Brain microvascular endothelial cell (primary cell): ENCODE measurements around the gene OTULIN.

Experiments used
- DNase-seq: peaks from one replicate; pipeline ENCODE4 v3.0.0-alpha.2; 2020
- H3K27ac ChIP-seq: fragments of 250-450 bp; sonication (Bioruptor Pico); 2 replicates; pipeline ENCODE4 v1.5.1; 2020; ENCODE audit warnings: mild to moderate bottlenecking, moderate library complexity
- H3K27me3 ChIP-seq: fragments of 250-450 bp; sonication (Bioruptor Pico); replicated peaks from 2 replicates; pipeline ENCODE4 v1.5.1; 2020; ENCODE audit warnings: mild to moderate bottlenecking
- H3K36me3 ChIP-seq: fragments of 250-450 bp; sonication (Bioruptor Pico); replicated peaks from 2 replicates; pipeline ENCODE4 v1.5.1; 2020; ENCODE audit warnings: mild to moderate bottlenecking
- H3K4me3 ChIP-seq: 2 replicates; pipeline ENCODE4 v1.5.1; 2011; ENCODE audit warnings: low read depth, mild to moderate bottlenecking, control low read depth, low read length, moderate library complexity
- CTCF ChIP-seq: IDR thresholded peaks from 2 replicates; pipeline ENCODE4 v1.5.1; 2011; ENCODE audit warnings: low read depth, mild to moderate bottlenecking, moderate library complexity, low read length, control low read depth, inconsistent platforms; ENCODE audit errors: missing control alignments
- in situ Hi-C: cut with HindIII; loops from 2 replicates; pipeline ENCODE4 v1.10.0; 2017; ENCODE audit warnings: low sequenced_read_pairs, low pct_ligation_motif_present

Gene OTULIN

GRCh38 chr5:14705556-14705955, 41.0 kb downstream of the OTULIN start:
- H3K36me3 ChIP-seq, result peaks cover 20% of the 10 kb centered on the region
- no peak overlapping the region for H3K4me3 ChIP-seq
- in situ Hi-C loops, result no loop called here
- no peak for DNase-seq
- no peak for TF ChIP-seq CTCF
- H3K27ac ChIP-seq, result no peak overlapping the region
- no peaks in the 10 kb centered on the region for H3K27me3 ChIP-seq

- Histone ChIP-seq H3K36me3 (peaks cover 22% of the 10 kb centered on the region), H3K27ac (peak overlapping the region; percentile 28), H3K27me3 (no peaks in the 10 kb centered on the region), H3K4me3 (no peak overlapping the region)
- in situ Hi-C loops, result no loop called here
- peak; percentile 27 for DNase-seq
- no peak for TF ChIP-seq CTCF
Measured at GRCh38 chr5:14706615-14707021, 42.1 kb downstream of the OTULIN start.

- no peak for DNase-seq
- Histone ChIP-seq H3K27ac (no peak overlapping the region), H3K27me3 (no peaks in the 10 kb centered on the region), H3K4me3 (no peak overlapping the region), H3K36me3 (peaks cover 32% of the 10 kb centered on the region)
- in situ Hi-C loops, result no loop called here
- TF ChIP-seq CTCF, result no peak
Measured at GRCh38 chr5:14707811-14708390, 43.4 kb downstream of the OTULIN start.

GRCh38 chr5:14708551-14708950, 44.0 kb downstream of the OTULIN start:
- no peak for TF ChIP-seq CTCF
- H3K36me3 ChIP-seq, result peaks cover 35% of the 10 kb centered on the region
- H3K27ac ChIP-seq, result no peak overlapping the region
- no peaks in the 10 kb centered on the region for H3K27me3 ChIP-seq
- in situ Hi-C loops, result no loop called here
- DNase-seq, result no peak
- no peak overlapping the region for H3K4me3 ChIP-seq

- TF ChIP-seq CTCF, result no peak
- in situ Hi-C loops, result no loop called here
- no peak for DNase-seq
- no peak overlapping the region for H3K4me3 ChIP-seq
- no peaks in the 10 kb centered on the region for H3K27me3 ChIP-seq
- H3K36me3 ChIP-seq, result peaks cover 48% of the 10 kb centered on the region
- no peak overlapping the region for H3K27ac ChIP-seq
Measured at GRCh38 chr5:14710313-14710994, 45.9 kb downstream of the OTULIN start.

GRCh38 chr5:14712131-14712530, 47.6 kb downstream of the OTULIN start:
- DNase-seq, result no peak
- TF ChIP-seq CTCF, result no peak
- H3K4me3 ChIP-seq, result no peak overlapping the region
- H3K27me3 ChIP-seq, result no peaks in the 10 kb centered on the region
- H3K36me3 ChIP-seq, result peaks cover 48% of the 10 kb centered on the region
- in situ Hi-C loops, result no loop called here
- H3K27ac ChIP-seq, result no peak overlapping the region
